HG02870 (cell line): ENCODE data around the gene DBF4B.
"Not testable (repeated sequence)": the region's sequence is repeated elsewhere in the genome, so short reads cannot be mapped to it uniquely, and the experiment has no call there.

ENCODE experiments used
- ATAC-seq: cut with Tn5 transposase; IDR thresholded peaks from one replicate; pipeline ENCODE4 v1.9.1; 2021; ENCODE audit warnings: mild to moderate bottlenecking, moderate library complexity; ENCODE audit not compliant: unreplicated experiment

DBF4B gene

GRCh38 chr17:44708401-44709263 is at the start of gene DBF4B:
DBF4B (plus strand) TSS chr17:44708665; CDS start chr17:44708821, 156 bp downstream.
- no peak for ATAC-seq

GRCh38 chr17:44661835-44662234 is 46.6 kb upstream of the DBF4B start:
- no peak for ATAC-seq

GRCh38 chr17:44663095-44663494 is 45.4 kb upstream of the DBF4B start:
- no peak for ATAC-seq

- no peak for ATAC-seq
Measured at GRCh38 chr17:44664867-44665266, 43.6 kb upstream of the DBF4B start.

- no peak for ATAC-seq
Measured at GRCh38 chr17:44666006-44666405, 42.5 kb upstream of the DBF4B start.

GRCh38 chr17:44672479-44673093 is 35.9 kb upstream of the DBF4B start:
- no peak for ATAC-seq

GRCh38 chr17:44673893-44674292 is 34.6 kb upstream of the DBF4B start:
- ATAC-seq = no peak

- ATAC-seq = no peak
Measured at GRCh38 chr17:44677136-44677535, 31.3 kb upstream of the DBF4B start.

GRCh38 chr17:44683303-44683702 is 25.2 kb upstream of the DBF4B start:
- ATAC-seq = not testable (repeated sequence)

GRCh38 chr17:44687756-44688155 is 20.7 kb upstream of the DBF4B start:
- ATAC-seq = no peak

- no peak for ATAC-seq
Measured at GRCh38 chr17:44688200-44688599, 20.3 kb upstream of the DBF4B start.

- no peak for ATAC-seq
Measured at GRCh38 chr17:44688675-44689476, 19.6 kb upstream of the DBF4B start.

- peak; percentile 67 for ATAC-seq
Measured at GRCh38 chr17:44689477-44690217, 18.8 kb upstream of the DBF4B start, which contains the start of gene CCDC43. CCDC43 (minus strand) TSS chr17:44689776; CDS start chr17:44689753, 23 bp downstream.

GRCh38 chr17:44690746-44691306 is 17.6 kb upstream of the DBF4B start:
- ATAC-seq = not testable (repeated sequence)

GRCh38 chr17:44693609-44694008 is 14.9 kb upstream of the DBF4B start:
- no peak for ATAC-seq

- ATAC-seq = not testable (repeated sequence)
Measured at GRCh38 chr17:44700288-44700687, 8.2 kb upstream of the DBF4B start.

GRCh38 chr17:44707755-44708400 is 587 bp upstream of the DBF4B start:
- ATAC-seq = no peak

- ATAC-seq = no peak
Measured at GRCh38 chr17:44719444-44719843, 11.0 kb downstream of the DBF4B start.

GRCh38 chr17:44722254-44722653 is 13.8 kb downstream of the DBF4B start:
- ATAC-seq = no peak

GRCh38 chr17:44726121-44726520 is 17.7 kb downstream of the DBF4B start:
- ATAC-seq = not testable (repeated sequence)
